Glomerular visceral epithelial cell (primary cell): ENCODE measurements around the gene NUP160.
A peak's percentile ranks its signal among the peaks of the same experiment; 100 is the strongest.
"Not testable (repeated sequence)": the region's sequence is repeated elsewhere in the genome, so short reads cannot be mapped to it uniquely, and the experiment has no call there.

Source experiments
- DNase-seq: peaks from one replicate; pipeline ENCODE4 v3.0.0-alpha.2; 2016; ENCODE audit errors: extremely low spot score

The NUP160 gene

GRCh38 chr11:47788181-47788580 lies 60.0 kb downstream of the NUP160 start:
- no peak for DNase-seq

- DNase-seq: no peak
Observed at GRCh38 chr11:47786373-47786772, 61.8 kb downstream of the NUP160 start.

- no peak for DNase-seq
Observed at GRCh38 chr11:47784785-47785381, 63.3 kb downstream of the NUP160 start.

GRCh38 chr11:47783087-47783610 lies 65.0 kb downstream of the NUP160 start:
- DNase-seq: no peak

GRCh38 chr11:47778878-47779483 lies 69.2 kb downstream of the NUP160 start:
- DNase-seq: no peak

- DNase-seq: no peak
Observed at GRCh38 chr11:47775240-47775869, 72.8 kb downstream of the NUP160 start.

- no peak for DNase-seq
Observed at GRCh38 chr11:47773882-47774281, 74.3 kb downstream of the NUP160 start.

- DNase-seq: not testable (repeated sequence)
Observed at GRCh38 chr11:47769556-47769955, 78.6 kb downstream of the NUP160 start.

- peak; percentile 67 for DNase-seq
Observed at GRCh38 chr11:47768101-47768612, 80.0 kb downstream of the NUP160 start.

- DNase-seq: peak; percentile 50
Observed at GRCh38 chr11:47766509-47767227, 81.5 kb downstream of the NUP160 start.

GRCh38 chr11:47765086-47765485 lies 83.1 kb downstream of the NUP160 start:
- DNase-seq: peak; percentile 5

- not testable (repeated sequence) for DNase-seq
Observed at GRCh38 chr11:47759291-47759690, 88.9 kb downstream of the NUP160 start.

- DNase-seq: no peak
Observed at GRCh38 chr11:47756208-47756607, 91.9 kb downstream of the NUP160 start.

GRCh38 chr11:47750725-47751124 lies 97.4 kb downstream of the NUP160 start:
- no peak for DNase-seq

GRCh38 chr11:47742494-47742893 lies 105.7 kb downstream of the NUP160 start:
- DNase-seq: not testable (repeated sequence)

GRCh38 chr11:47737817-47738216 lies 110.3 kb downstream of the NUP160 start:
- not testable (repeated sequence) for DNase-seq

- DNase-seq: no peak
Observed at GRCh38 chr11:47732271-47732670, 115.9 kb downstream of the NUP160 start.

GRCh38 chr11:47731475-47731874 lies 116.7 kb downstream of the NUP160 start:
- no peak for DNase-seq
